HG02678 (cell line): ENCODE measurements around the gene FAM177B.

Experiments used
- ATAC-seq: cut with Tn5 transposase; IDR thresholded peaks from one replicate; pipeline ENCODE4 v1.9.1; 2021; ENCODE audit warnings: mild to moderate bottlenecking, moderate library complexity; ENCODE audit not compliant: unreplicated experiment

Gene FAM177B

DNA sequence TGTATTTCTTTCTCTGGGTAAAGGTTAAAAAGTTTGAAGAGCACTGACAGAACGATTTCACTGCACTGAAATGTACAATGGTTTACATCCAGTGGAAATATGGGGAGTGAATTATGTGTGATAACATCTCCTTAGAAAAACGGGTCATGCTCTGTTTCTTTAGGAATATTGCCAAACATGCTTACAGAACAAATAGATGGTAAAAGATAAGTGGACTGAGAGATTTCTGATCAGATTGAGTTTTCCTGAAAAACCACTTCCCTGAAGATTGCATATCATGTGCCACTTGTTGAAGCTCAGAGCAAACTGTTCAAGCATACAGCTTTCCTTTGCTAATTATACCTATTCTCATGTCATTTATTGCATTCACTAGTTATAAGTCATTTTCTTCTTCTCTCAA is 47.9 kb downstream of the FAM177B start:
- ATAC-seq: no peak

DNA sequence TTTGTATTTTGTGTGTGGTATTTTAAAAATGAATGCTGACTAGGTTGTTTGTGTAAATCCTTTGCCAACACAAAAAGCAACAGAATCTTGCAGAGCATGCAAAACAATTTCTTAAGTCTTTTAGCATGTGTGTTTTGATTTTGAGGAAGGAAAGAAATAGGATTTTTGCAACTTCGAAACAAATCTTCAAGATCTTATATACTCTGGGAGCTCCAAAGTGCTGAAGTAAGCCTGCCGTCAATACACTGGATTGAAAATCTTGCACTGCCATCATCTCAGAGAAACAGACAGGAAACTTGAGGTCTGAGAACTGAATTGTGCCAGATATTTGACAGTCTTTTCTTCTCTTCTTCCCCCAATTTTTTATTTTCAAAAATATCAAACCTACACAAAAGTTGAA is 48.5 kb downstream of the FAM177B start:
- no peak for ATAC-seq

DNA sequence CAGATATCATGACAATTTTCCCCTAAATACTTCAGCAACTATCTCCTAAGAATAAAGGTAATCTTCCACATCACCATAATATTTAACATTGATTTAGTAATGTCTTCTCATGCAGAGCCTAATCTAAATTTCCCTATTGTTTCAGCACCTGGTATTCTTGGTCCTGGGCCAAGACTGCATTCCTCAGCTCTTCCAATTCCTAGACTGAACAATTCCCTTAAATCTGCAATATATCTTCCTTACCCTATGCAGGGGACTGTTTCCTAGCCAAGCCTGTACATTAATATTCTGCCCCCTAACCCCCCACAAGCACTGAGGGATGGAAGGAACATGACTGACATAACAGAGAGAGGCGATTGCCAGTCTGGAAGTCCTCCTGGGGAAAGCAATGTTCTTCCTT is 49.1 kb downstream of the FAM177B start:
- ATAC-seq: no peak

DNA sequence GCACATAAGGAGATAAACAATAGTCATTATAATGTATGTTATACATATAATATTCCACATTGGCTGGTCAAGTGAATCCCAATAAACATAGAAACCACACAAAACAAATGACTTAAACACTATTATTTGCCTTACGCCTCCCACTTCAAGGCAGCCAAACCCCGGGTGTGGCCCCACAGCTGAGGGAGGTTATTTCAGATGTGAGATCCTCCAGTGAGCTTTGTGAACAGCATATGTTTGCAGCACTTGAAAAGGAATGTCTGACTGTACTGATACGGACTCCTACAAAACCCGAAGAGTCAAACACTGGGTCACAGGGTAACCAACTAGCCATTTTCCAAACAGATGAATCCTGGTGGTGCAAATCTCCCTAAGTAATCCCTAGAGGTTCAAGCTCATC is 50.7 kb downstream of the FAM177B start:
- ATAC-seq: no peak

DNA sequence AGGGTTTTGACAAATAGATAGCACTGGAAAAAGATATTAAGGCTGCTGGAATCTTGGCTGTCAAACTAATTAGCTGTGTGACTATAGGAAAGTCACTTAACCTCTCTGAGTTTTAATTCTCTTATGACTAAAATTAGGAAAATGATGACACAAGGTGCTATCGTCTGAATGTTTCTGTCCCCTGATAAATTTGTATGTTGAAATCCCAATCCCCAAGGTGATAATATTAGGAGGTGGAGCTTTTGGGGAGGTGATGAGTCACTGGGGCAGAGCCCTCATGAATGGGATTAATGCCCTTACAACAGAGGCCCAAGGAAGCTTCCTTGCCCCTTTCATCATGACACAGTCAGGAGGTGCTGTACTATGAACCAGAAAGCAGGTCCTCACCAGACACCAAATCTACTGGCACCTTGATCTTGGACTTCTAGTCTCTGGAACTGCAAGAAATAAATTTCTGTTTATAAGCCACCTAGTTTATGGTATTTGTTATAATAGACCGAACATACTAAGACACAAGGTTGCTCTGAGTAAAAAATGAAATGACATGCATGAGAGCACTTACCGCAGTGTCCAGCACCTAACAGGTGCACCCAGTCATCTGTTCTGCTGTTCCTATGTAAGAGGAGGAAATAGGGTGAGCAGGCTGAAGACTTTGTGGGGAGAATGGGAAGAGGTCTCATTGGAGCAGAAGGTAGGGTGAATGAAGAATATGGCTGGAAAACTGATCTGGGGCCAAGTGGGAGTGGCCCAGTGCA is 51.6 kb downstream of the FAM177B start:
- ATAC-seq: no peak

DNA sequence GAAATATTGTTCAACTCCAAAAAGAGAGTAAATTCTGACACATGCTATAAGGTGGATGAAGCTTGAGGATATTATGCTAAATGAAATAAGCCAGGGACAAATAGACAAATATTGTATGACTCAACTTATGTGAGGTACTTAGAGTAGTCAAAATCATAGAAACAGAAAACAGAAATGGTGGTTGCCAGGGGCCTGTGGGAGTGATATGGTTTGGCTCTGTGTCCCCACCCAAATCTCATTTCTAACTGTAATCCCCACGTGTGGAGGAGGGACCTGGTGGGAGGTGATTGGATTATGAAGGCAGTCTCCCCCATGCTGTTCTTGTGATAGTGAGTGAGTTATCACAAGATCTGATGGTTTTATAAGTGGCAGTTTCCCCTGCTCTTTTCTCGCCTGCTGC is 53.1 kb downstream of the FAM177B start:
- ATAC-seq: no peak

DNA sequence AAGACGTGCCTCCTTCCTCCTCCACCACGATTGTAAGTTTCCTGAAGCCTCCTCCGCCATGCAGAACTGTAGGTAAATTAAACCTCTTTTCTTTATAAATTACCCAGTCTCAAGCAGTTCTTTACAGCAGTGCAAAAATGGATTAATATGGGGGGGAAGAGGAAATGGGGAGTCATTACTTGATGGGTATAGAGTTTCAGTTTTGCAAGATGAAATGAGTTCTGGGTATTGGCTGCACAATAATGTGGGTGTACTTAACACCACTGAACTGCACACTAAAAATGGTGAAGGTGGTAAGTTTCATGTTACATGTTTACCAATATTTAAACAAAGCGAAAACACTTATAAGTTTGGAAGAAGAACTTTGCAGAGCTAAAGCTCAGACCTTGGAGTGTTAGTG is 53.5 kb downstream of the FAM177B start:
- ATAC-seq: no peak

DNA sequence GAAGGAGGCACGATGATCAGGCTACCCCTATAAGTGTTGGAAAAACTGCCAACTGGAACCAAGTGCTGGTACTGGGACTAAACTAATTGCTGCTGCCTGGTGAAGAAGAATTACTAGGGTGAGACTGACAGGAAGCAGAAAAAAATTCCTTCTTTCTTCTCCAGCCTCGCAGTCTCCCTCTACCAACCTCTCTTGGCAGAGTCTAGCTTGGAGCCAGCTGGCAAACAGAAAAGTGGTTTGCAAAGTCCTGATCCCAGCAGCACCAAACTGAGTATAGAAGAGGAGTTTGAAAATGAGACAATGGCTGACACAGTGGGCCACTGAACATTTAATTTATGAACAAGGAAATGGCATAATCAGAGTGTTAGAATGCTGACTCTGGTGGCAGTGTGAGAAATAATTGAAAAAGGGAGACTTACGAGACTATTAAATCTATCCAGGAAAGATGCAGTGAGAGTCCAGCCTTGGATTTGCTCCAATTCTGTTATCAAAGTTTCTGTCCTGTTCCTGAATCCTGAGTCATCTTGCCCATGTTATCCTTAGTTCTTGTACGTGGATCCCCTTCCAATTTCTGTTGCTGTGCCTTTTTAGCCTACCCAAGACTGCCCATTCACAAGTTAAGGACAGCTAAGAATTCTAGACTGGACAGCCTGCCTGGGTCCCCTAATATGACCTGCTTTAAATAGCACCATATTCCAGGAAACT is 54.2 kb downstream of the FAM177B start:
- ATAC-seq: no peak

DNA sequence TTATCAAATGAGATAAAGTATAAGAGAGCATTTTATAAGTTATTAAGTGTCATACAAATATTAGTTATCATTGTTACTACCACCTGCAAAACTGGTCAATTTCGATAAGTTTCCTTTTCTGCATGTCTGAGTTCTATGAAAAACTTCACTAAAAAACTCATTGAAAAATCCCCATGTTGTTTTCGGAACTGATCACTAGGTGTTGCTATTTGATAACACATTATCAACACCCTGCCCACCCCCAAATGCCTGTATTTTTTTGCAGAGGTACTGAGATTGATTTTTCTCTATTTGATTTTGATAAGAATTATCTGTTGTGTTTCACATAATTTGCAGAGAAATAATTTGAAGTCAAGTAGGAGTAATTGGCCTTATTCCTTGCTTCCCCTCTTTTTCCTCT is 55.7 kb downstream of the FAM177B start:
- ATAC-seq: no peak

DNA sequence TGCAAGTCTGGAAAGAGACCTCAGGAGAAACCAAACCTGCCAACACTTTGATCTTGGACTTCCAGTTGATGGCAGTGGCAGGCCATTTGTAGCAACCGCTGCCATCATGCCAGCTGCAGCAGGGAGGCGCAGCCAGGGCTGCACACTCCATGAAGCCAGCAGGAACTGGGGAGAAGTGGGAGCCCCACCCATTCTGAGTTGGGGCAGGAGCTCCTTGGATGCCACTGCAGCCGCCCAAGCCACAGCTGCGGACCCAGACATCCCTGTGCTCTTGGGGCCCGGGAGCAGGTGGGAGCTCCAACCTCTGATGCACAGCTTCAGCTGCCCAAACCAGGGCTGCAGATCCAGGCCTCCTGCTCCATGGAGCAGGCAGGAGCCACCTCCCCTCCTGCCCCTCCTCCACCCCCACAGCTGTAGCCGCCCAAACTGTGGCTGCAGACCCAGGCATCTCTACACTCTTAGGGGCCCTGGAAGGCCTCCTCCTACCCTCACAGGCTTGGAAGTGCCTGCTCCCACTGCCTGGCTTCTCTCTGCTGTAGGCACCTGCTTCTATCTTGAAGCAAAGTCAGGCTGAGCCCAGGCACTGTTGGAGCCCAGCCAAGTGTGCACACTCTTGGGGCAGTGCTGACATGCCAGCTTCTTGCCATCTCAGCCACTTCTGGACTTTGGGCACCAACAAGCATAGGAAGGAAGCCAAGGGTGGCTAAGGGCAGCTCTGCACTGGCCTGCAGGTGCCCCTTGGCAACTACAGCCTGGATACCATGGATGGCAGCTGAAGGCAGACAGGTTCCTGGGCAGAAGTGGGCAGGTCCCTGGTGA is 57.9 kb downstream of the FAM177B start:
- ATAC-seq: no peak

DNA sequence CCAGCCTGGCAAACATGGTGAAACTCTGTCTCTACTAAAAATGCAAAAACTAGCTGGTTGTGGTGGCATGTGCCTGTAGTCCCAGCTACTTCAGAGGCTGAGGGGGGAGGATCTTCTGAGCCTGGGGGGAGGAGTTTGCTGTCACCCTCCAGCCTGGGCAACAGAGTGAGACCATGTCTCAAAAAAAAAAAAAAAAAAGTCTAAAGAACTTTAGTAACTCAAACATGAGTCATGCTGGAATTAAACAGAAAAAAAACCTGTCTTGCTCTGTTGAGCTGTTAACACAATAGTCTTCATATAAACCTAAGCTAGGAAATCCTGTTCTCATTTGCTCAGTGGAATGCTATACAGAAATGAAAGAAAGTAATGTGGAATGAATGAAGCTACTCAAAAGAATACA is 61.1 kb downstream of the FAM177B start:
- ATAC-seq: no peak

DNA sequence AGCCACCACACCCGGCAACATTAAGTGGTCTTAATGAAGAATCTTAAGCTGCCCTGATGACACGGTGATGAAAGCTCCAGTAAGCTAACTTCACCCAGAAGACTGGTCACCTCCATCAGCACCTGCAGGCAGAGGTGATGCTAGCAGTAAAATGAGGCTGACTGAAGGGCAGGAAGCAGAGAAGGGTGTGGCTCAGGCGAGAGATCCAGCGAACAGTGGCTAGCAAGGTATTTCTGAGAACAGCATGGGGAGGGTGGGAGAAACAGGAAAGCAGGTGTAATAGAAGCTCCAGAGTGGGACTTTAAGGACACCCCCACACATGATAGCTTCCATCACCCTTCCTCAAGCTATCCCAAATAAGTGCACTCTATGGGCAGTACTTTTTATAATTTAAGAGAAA is 62.0 kb downstream of the FAM177B start:
- no peak for ATAC-seq
